HepG2 (cell line): ENCODE results near the gene HRC. TPM values are rescaled to one million over a fixed set of nuclear protein-coding genes. Genes with fewer than 3 reads are reported as not detected.

Experiments
- ATAC-seq: fragments of 200-7000 bp; cut with Tn5 transposase; 3 replicates; pipeline ENCODE4 v1.9.1; 2020; ENCODE audit warnings: mild to moderate bottlenecking, moderate library complexity
- BruUV-seq: library from RNA; stranded (reverse); fragments of 400-500 nt; replicated peaks from 2 replicates; lab custom pipeline; 2021; lab: Mats Ljungman, UMichigan
- CTCF ChIA-PET: fragments of 300-600 bp; formaldehyde crosslinking; extraction: SDS; loops from one replicate; lab custom pipeline; 2021; ENCODE audit warnings: low total read pairs, inconsistent platforms, low intra/inter-chr PET ratio; lab: Yijun Ruan, JAX
- POLR2A ChIA-PET: fragments of 350-600 bp; sonication (Branson Sonifier 250); formaldehyde crosslinking; loops from one replicate; lab custom pipeline; 2020; ENCODE audit warnings: antibody characterized with exemption, inconsistent platforms; lab: Yijun Ruan, JAX
- DNase-seq: peaks from one replicate; pipeline ENCODE4 v3.0.0-alpha.2; 2015; ENCODE audit warnings: low spot score
- FAIRE-seq: peaks from 3 replicates; lab custom pipeline; 2011; peaks lifted over from hg19 to GRCh38; lab: Jason Lieb, UNC
- H2AFZ ChIP-seq: one replicate; pipeline ENCODE4 v1.6.1; 2011; ENCODE audit warnings: low read length, inconsistent platforms
- H3K27ac ChIP-seq: fragments of 300-600 bp; 3 replicates; pipeline ENCODE4 v1.8.0; 2011; ENCODE audit warnings: mixed run types, mild to moderate bottlenecking, mixed read lengths, low read length, inconsistent platforms; ENCODE audit not compliant: insufficient read depth; ENCODE audit errors: extremely low read length
- H3K27me3 ChIP-seq, 2 experiments: fragments of 200-600 bp in 1 of 2; 2 replicates in 1 of 2; 3 replicates in 1 of 2; pipeline versions ENCODE4 v1.6.0 to v1.8.0; 2011; ENCODE audit warnings: low read length in 2 of 2, mild to moderate bottlenecking in 2 of 2, moderate library complexity in 2 of 2, inconsistent platforms in 1 of 2; ENCODE audit not compliant: insufficient read depth in 2 of 2, control insufficient read depth in 1 of 2
- H3K36me3 ChIP-seq, 2 experiments: fragments of 200-600 bp in 1 of 2; replicated peaks in 1 of 2; 2 replicates in 1 of 2; 3 replicates in 1 of 2; pipeline versions ENCODE4 v1.5.1 to v1.8.0; 2011; ENCODE audit warnings: low read length in 2 of 2, inconsistent platforms in 1 of 2; ENCODE audit not compliant: insufficient read depth in 2 of 2, control insufficient read depth in 1 of 2
- H3K4me1 ChIP-seq: 2 replicates; pipeline ENCODE4 v1.5.1; 2012; ENCODE audit warnings: low read length, inconsistent platforms; ENCODE audit not compliant: insufficient read depth
- H3K4me2 ChIP-seq: 2 replicates; pipeline ENCODE4 v1.6.0; 2011; ENCODE audit warnings: low read depth, low read length, inconsistent platforms
- H3K4me3 ChIP-seq, 3 experiments: fragments of 200-600 bp in 1 of 3; sonication (generic), shearing (Covaris generic) in 1 of 3; replicated peaks in 1 of 3; 2 replicates each; pipeline ENCODE4 v1.5.1; 2011 to 2016; ENCODE audit warnings: low read length in 3 of 3, inconsistent platforms in 2 of 3, low read depth in 2 of 3, mild to moderate bottlenecking in 2 of 3, control low read depth in 1 of 3, mixed read lengths in 1 of 3; ENCODE audit not compliant: insufficient read depth in 1 of 3
- H3K79me2 ChIP-seq: one replicate; pipeline ENCODE4 v1.6.1; 2011; ENCODE audit warnings: low read length, inconsistent platforms; ENCODE audit not compliant: insufficient read depth
- H3K9ac ChIP-seq: 2 replicates; pipeline ENCODE4 v1.6.0; 2011; ENCODE audit warnings: mild to moderate bottlenecking, low read depth, low read length, inconsistent platforms; ENCODE audit not compliant: insufficient read depth
- H3K9me3 ChIP-seq: 2 replicates; pipeline ENCODE4 v1.5.1; 2012; ENCODE audit warnings: mild to moderate bottlenecking, low read length
- H4K20me1 ChIP-seq: 2 replicates; pipeline ENCODE4 v1.6.0; 2011; ENCODE audit warnings: inconsistent platforms, mild to moderate bottlenecking, low read length, moderate library complexity; ENCODE audit not compliant: insufficient read depth
- BORCS8-MEF2B ChIP-seq: sonication (generic); formaldehyde crosslinking; IDR thresholded peaks from 2 replicates; pipeline ENCODE4 v1.8.0; 2022; ENCODE audit warnings: mild to moderate bottlenecking, missing genetic modification reagents
- HDAC1 ChIP-seq: sonication (generic); formaldehyde crosslinking; IDR thresholded peaks from 2 replicates; pipeline ENCODE4 v1.5.1; 2020; ENCODE audit warnings: mild to moderate bottlenecking, missing genetic modification reagents
- HNRNPLL ChIP-seq: fragments of 200-400 bp; formaldehyde crosslinking; IDR thresholded peaks from 2 replicates; pipeline ENCODE4 v1.6.1; 2017; ENCODE audit warnings: mild to moderate bottlenecking, low read depth, low read length; ENCODE audit not compliant: poor library complexity, severe bottlenecking
- SP4 ChIP-seq: sonication (generic); formaldehyde crosslinking; IDR thresholded peaks from 2 replicates; pipeline ENCODE4 v1.8.1; 2023; ENCODE audit warnings: mild to moderate bottlenecking, missing genetic modification reagents
- TARDBP ChIP-seq: sonication (generic); formaldehyde crosslinking; IDR thresholded peaks from 2 replicates; pipeline ENCODE4 v1.8.0; 2022; ENCODE audit warnings: mild to moderate bottlenecking, missing genetic modification reagents
- ZEB1 ChIP-seq: IDR thresholded peaks from 2 replicates; pipeline ENCODE4 v1.6.1; 2012; ENCODE audit warnings: mild to moderate bottlenecking, low read depth, inconsistent platforms; ENCODE audit not compliant: insufficient replicate concordance
- ZNF605 ChIP-seq: sonication (generic); formaldehyde crosslinking; IDR thresholded peaks from 2 replicates; pipeline ENCODE4 v1.8.0; 2022; ENCODE audit warnings: mild to moderate bottlenecking, missing genetic modification reagents
- WGBS: methylation state at CpG from one replicate; pipeline ENCODE4 v1.1.6; 2017; ENCODE audit warnings: low lambda C conversion rate; 5-methylcytosine and 5-hydroxymethylcytosine counted together
- in situ Hi-C: cut with HindIII; loops from 2 replicates; pipeline ENCODE4 v1.10.0; 2017; ENCODE audit warnings: low pct_unique_long_range_greater_than_20kb; ENCODE audit not compliant: extremely low pct_ligation_motif_present
- intact Hi-C: fragments of 100-400 bp; cut with micrococcal nuclease; formaldehyde crosslinking; loops from one replicate; pipeline ENCODE4 v1.10.0; 2022; ENCODE audit not compliant: unreplicated experiment
- polyA plus RNA-seq, 8 experiments: library from polyadenylated mRNA; depleted of rRNA in 3 of 8; stranded (reverse) in 7 of 8; unstranded in 1 of 8; fragments of >200 nt; fragmentation: Illumina TruSeq in 4 of 8; extraction: Trizol in 4 of 8; gene quantifications; 2 replicates each; pipeline versions ENCODE4 v1.2.1 to v1.2.3, GENCODE V29; 2011 to 2016; ENCODE audit warnings: low read depth in 4 of 8, missing spikeins in 1 of 8, mixed read lengths in 1 of 8; ENCODE audit not compliant: insufficient read depth in 1 of 8
- total RNA-seq, 5 experiments: library from RNA; depleted of rRNA; stranded (reverse); fragments of >200 nt; fragmentation: Illumina TruSeq; extraction: Trizol; gene quantifications; 2 replicates each; pipeline ENCODE4 v1.2.3, GENCODE V29; 2016; ENCODE audit warnings: low read depth in 1 of 5
- TF ChIP-seq, protein P1 (sequence below): sonication (generic); formaldehyde crosslinking; IDR thresholded peaks from 2 replicates; pipeline ENCODE4 v1.5.1; 2020; ENCODE audit warnings: mild to moderate bottlenecking, missing genetic modification reagents, moderate library complexity
- TF ChIP-seq, protein P2 (sequence below): sonication (generic); formaldehyde crosslinking; IDR thresholded peaks from 2 replicates; pipeline ENCODE4 v1.4.0; 2020; ENCODE audit warnings: missing genetic modification reagents, borderline replicate concordance
- TF ChIP-seq, protein P3 (sequence below): sonication (generic); formaldehyde crosslinking; IDR thresholded peaks from 2 replicates; pipeline ENCODE4 v1.5.1; 2020; ENCODE audit warnings: mild to moderate bottlenecking, moderate library complexity, missing genetic modification reagents
- TF ChIP-seq, protein P4 (sequence below): sonication (generic); formaldehyde crosslinking; IDR thresholded peaks from 2 replicates; pipeline ENCODE4 v1.9.0; 2022; ENCODE audit warnings: missing genetic modification reagents, mild to moderate bottlenecking, borderline replicate concordance

HRC gene
- total and polyA plus RNA-seq, 2 of the 13 experiments (the other 11 are each of a cell fraction or from before 2014, with no cell fraction given) = 3.6 to 15.4 TPM

DNA sequence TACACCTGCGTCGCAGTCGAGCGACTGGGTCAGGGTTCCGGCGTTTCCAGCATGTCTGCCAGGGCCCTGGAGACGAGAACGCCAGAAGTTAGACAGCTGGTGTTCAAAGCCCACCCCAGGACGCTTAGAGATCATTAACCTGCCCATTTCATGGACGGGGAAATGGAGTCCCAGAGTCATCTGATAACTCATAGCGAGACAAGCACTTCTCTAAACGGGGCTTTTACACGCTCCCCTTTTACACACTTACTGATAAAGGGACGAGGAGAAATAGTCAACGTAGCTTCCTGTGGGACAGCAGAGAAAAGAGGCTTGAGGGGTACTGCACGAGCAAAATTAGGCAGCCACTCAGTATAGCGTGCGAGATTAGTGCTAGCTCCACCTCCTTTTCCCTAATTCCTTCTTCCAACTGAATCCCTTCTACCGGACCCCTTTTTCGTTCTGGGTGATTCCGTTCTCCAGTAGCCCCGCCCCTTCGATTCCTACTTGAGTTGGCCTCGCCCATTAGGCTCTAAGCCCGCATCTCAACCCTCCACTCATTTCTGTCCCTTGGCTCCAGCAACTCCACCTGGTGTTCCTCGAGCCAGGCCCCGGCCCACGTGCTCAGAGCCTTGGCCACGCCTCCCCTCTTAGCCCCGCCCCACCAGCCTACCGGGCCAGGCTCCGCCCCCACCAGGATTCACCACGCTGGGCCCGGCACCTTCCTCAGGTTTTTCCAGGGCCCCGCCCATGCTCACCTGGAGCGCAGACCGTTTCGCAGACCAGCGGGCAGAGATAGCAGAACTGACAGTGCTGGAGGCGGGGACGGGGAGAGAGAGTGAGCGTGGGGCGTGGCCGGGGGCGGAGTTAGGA lies 3.7 kb downstream of the HRC start:
- peaks cover 64% of the 10 kb centered on the region for H3K4me1 ChIP-seq
- no peak overlapping the region for H3K27ac ChIP-seq
- no peak overlapping the region for H2AFZ ChIP-seq
- intact Hi-C loops (loop anchor here (10.0 kb wide), 1 partner anchor 53 kb away; no protein-coding TSS in a partner anchor), in situ Hi-C loops (loop anchor here (5.0 kb wide), 1 partner anchor 34 kb away; the partner anchor contains the start of genes C19orf73 and PPFIA3)
- CTCF ChIA-PET = no interaction called here
- WGBS = 51% methylated on average over 44 of the region's 45 CpGs
- H3K9ac ChIP-seq = no peak overlapping the region
- no TSS peak for BruUV-seq
- peak overlapping the region; percentile 94 for H3K4me2 ChIP-seq
- H3K27me3 ChIP-seq = no peaks in the 10 kb centered on the region; a peak in 2 of 5 replicates
- H3K36me3 ChIP-seq = no peaks in the 10 kb centered on the region
- no peaks in the 10 kb centered on the region for H4K20me1 ChIP-seq
- POLR2A ChIA-PET = interaction anchor here (1.1 to 3.2 kb wide), 3 partner anchors 37 to 158 kb away, joined by 7 to 14 read pairs (median 10); partner anchors contain the start of genes GYS1, LIN7B and RUVBL2
- no peak for DNase-seq
- H3K4me3 ChIP-seq = peak overlapping the region in 1 of 3 experiments; percentile 27; a peak in 1 of 6 replicates
- peak; percentile 5; the same call in 1 of the 3 replicates for ATAC-seq
- FAIRE-seq = no peak
- H3K9me3 ChIP-seq = no peaks in the 10 kb centered on the region
- H3K79me2 ChIP-seq = no peaks in the 10 kb centered on the region
- TF ChIP-seq, protein P1, sequence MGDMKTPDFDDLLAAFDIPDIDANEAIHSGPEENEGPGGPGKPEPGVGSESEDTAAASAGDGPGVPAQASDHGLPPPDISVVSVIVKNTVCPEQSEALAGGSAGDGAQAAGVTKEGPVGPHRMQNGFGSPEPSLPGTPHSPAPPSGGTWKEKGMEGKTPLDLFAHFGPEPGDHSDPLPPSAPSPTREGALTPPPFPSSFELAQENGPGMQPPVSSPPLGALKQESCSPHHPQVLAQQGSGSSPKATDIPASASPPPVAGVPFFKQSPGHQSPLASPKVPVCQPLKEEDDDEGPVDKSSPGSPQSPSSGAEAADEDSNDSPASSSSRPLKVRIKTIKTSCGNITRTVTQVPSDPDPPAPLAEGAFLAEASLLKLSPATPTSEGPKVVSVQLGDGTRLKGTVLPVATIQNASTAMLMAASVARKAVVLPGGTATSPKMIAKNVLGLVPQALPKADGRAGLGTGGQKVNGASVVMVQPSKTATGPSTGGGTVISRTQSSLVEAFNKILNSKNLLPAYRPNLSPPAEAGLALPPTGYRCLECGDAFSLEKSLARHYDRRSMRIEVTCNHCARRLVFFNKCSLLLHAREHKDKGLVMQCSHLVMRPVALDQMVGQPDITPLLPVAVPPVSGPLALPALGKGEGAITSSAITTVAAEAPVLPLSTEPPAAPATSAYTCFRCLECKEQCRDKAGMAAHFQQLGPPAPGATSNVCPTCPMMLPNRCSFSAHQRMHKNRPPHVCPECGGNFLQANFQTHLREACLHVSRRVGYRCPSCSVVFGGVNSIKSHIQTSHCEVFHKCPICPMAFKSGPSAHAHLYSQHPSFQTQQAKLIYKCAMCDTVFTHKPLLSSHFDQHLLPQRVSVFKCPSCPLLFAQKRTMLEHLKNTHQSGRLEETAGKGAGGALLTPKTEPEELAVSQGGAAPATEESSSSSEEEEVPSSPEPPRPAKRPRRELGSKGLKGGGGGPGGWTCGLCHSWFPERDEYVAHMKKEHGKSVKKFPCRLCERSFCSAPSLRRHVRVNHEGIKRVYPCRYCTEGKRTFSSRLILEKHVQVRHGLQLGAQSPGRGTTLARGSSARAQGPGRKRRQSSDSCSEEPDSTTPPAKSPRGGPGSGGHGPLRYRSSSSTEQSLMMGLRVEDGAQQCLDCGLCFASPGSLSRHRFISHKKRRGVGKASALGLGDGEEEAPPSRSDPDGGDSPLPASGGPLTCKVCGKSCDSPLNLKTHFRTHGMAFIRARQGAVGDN (CRISPR knock-in tag) = peak; percentile 76
- TF ChIP-seq, protein P2, sequence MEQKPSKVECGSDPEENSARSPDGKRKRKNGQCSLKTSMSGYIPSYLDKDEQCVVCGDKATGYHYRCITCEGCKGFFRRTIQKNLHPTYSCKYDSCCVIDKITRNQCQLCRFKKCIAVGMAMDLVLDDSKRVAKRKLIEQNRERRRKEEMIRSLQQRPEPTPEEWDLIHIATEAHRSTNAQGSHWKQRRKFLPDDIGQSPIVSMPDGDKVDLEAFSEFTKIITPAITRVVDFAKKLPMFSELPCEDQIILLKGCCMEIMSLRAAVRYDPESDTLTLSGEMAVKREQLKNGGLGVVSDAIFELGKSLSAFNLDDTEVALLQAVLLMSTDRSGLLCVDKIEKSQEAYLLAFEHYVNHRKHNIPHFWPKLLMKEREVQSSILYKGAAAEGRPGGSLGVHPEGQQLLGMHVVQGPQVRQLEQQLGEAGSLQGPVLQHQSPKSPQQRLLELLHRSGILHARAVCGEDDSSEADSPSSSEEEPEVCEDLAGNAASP (CRISPR knock-in tag) = no peak
- TF ChIP-seq, protein P3, sequence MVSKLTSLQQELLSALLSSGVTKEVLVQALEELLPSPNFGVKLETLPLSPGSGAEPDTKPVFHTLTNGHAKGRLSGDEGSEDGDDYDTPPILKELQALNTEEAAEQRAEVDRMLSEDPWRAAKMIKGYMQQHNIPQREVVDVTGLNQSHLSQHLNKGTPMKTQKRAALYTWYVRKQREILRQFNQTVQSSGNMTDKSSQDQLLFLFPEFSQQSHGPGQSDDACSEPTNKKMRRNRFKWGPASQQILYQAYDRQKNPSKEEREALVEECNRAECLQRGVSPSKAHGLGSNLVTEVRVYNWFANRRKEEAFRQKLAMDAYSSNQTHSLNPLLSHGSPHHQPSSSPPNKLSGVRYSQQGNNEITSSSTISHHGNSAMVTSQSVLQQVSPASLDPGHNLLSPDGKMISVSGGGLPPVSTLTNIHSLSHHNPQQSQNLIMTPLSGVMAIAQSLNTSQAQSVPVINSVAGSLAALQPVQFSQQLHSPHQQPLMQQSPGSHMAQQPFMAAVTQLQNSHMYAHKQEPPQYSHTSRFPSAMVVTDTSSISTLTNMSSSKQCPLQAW (CRISPR knock-in tag) = peak; percentile 17; the same call in 1 of the 2 replicates
- TF ChIP-seq HDAC1 (CRISPR knock-in tag) = 0 out of 2 replicates have a peak, but pooled peaks have one; percentile 59
- no peak for TF ChIP-seq ZNF605
- TF ChIP-seq SP4 (CRISPR knock-in tag) = peak; percentile 78; the same call in 1 of the 2 replicates
- TF ChIP-seq ZEB1 = peak; percentile 76
- TF ChIP-seq TARDBP = 0 out of 2 replicates have a peak, but pooled peaks have one; percentile 19
- TF ChIP-seq, protein P4, sequence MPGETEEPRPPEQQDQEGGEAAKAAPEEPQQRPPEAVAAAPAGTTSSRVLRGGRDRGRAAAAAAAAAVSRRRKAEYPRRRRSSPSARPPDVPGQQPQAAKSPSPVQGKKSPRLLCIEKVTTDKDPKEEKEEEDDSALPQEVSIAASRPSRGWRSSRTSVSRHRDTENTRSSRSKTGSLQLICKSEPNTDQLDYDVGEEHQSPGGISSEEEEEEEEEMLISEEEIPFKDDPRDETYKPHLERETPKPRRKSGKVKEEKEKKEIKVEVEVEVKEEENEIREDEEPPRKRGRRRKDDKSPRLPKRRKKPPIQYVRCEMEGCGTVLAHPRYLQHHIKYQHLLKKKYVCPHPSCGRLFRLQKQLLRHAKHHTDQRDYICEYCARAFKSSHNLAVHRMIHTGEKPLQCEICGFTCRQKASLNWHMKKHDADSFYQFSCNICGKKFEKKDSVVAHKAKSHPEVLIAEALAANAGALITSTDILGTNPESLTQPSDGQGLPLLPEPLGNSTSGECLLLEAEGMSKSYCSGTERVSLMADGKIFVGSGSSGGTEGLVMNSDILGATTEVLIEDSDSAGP = peak; percentile 23; the same call in 1 of the 2 replicates
- peak; percentile 34 for TF ChIP-seq HNRNPLL
- peak; percentile 45; the same call in 1 of the 2 replicates for TF ChIP-seq BORCS8-MEF2B
